ENCODE results near the gene OR6S1.

The OR6S1 gene

GRCh38 chr14:20591235-20591634 lies 50.3 kb downstream of the OR6S1 start, which contains the start of gene RNASE12:
Gene RNASE12 (minus strand): TSS chr14:20591376. CDS start chr14:20590723, 653 bp downstream.
- no peak for TF ChIP-seq CTCF (IDR thresholded peaks at IDR 0.05; ENCODE audit: low read depth, low read length)
- DNase-seq (ENCODE audit: extremely low read depth, low read depth): no peak

Data from AG09319 (cell line).